PC-9 (cell line): ENCODE data around the gene DGKG. TPM values are rescaled to one million over a fixed set of nuclear protein-coding genes. Genes with fewer than 3 reads are reported as not detected.

ENCODE experiments used
- BruUV-seq: library from RNA; stranded (reverse); fragments of 400-500 nt; replicated peaks from 2 replicates; lab custom pipeline; 2021; lab: Mats Ljungman, UMichigan
- CTCF ChIA-PET: fragments of 300-600 bp; sonication (Branson Sonifier 250); formaldehyde crosslinking; loops from one replicate; lab custom pipeline; 2022; ENCODE audit warnings: antibody characterized with exemption; lab: Charles Lee
- POLR2A ChIA-PET: fragments of 300-600 bp; sonication (Branson Sonifier 250); formaldehyde crosslinking; loops from one replicate; lab custom pipeline; 2022; ENCODE audit warnings: antibody characterized with exemption; ENCODE audit not compliant: unreplicated experiment; lab: Charles Lee
- DNase-seq, 2 experiments: peaks; one replicate each; pipeline versions ENCODE4 v3.0.0 to v3.0.0-alpha.2; 2015 to 2022; ENCODE audit warnings: mixed read lengths in 1 of 2
- H2AFZ ChIP-seq: fragments of 200-600 bp; sonication (generic); 2 replicates; pipeline ENCODE4 v1.8.1; 2017; ENCODE audit warnings: antibody characterized with exemption
- H3F3A ChIP-seq: fragments of 200-600 bp; sonication (generic); 2 replicates; pipeline ENCODE4 v1.8.1; 2017; ENCODE audit warnings: antibody characterized with exemption, mild to moderate bottlenecking, low read depth; ENCODE audit not compliant: insufficient read depth
- H3K27ac ChIP-seq: fragments of 200-600 bp; sonication (generic); 2 replicates; pipeline ENCODE4 v1.6.1; 2016; ENCODE audit warnings: mixed run types
- H3K27me3 ChIP-seq: fragments of 200-600 bp; sonication (generic); 2 replicates; pipeline ENCODE4 v1.6.1; 2016; ENCODE audit warnings: low read depth, mixed run types; ENCODE audit not compliant: insufficient read depth
- H3K36me3 ChIP-seq: fragments of 200-600 bp; sonication (generic); 2 replicates; pipeline ENCODE4 v1.6.1; 2016; ENCODE audit warnings: low read depth, mixed run types
- H3K4me1 ChIP-seq: fragments of 200-600 bp; sonication (generic); replicated peaks from 2 replicates; pipeline ENCODE4 v1.6.1; 2016; ENCODE audit warnings: mixed run types; ENCODE audit not compliant: insufficient read depth
- H3K4me2 ChIP-seq: fragments of 200-600 bp; sonication (generic); 2 replicates; pipeline ENCODE4 v1.6.1; 2017; ENCODE audit warnings: mixed run types
- H3K4me3 ChIP-seq: fragments of 200-600 bp; sonication (generic); 2 replicates; pipeline ENCODE4 v1.6.1; 2016; ENCODE audit warnings: mixed run types
- H3K79me2 ChIP-seq: fragments of 200-600 bp; sonication (generic); 2 replicates; pipeline ENCODE4 v1.6.1; 2017; ENCODE audit warnings: low read depth, mixed run types
- H3K9me2 ChIP-seq: fragments of 200-600 bp; sonication (generic); 2 replicates; pipeline ENCODE4 v1.8.1; 2017; ENCODE audit warnings: mild to moderate bottlenecking; ENCODE audit not compliant: insufficient read depth
- H3K9me3 ChIP-seq: fragments of 200-600 bp; sonication (generic); 2 replicates; pipeline ENCODE4 v1.8.1; 2016; ENCODE audit warnings: low read depth; ENCODE audit not compliant: insufficient read depth
- H4K20me1 ChIP-seq: fragments of 200-600 bp; sonication (generic); 2 replicates; pipeline ENCODE4 v1.8.1; 2017; ENCODE audit not compliant: insufficient read depth
- EZH2 ChIP-seq: fragments of 200-600 bp; sonication (generic); IDR thresholded peaks from 2 replicates; pipeline ENCODE4 v1.8.0; 2017; ENCODE audit warnings: antibody characterized with exemption, low read depth
- intact Hi-C: fragments of 100-400 bp; cut with micrococcal nuclease; formaldehyde crosslinking; loops from one replicate; pipeline ENCODE4 v1.10.0; 2022; ENCODE audit not compliant: unreplicated experiment
- total RNA-seq: library from RNA; stranded (reverse); gene quantifications from 2 replicates; pipeline ENCODE4 v1.2.3, GENCODE V29; 2021
- TF ChIP-seq, protein P1 (sequence below): fragments of 200-600 bp; sonication (generic); conservative IDR thresholded peaks from 2 replicates; pipeline ENCODE4 v1.6.1; 2017; ENCODE audit warnings: mixed run types, antibody characterized with exemption, mild to moderate bottlenecking, moderate library complexity

Gene DGKG
- total RNA-seq, 1 experiment from 2014 or later = 20.0 TPM

DNA sequence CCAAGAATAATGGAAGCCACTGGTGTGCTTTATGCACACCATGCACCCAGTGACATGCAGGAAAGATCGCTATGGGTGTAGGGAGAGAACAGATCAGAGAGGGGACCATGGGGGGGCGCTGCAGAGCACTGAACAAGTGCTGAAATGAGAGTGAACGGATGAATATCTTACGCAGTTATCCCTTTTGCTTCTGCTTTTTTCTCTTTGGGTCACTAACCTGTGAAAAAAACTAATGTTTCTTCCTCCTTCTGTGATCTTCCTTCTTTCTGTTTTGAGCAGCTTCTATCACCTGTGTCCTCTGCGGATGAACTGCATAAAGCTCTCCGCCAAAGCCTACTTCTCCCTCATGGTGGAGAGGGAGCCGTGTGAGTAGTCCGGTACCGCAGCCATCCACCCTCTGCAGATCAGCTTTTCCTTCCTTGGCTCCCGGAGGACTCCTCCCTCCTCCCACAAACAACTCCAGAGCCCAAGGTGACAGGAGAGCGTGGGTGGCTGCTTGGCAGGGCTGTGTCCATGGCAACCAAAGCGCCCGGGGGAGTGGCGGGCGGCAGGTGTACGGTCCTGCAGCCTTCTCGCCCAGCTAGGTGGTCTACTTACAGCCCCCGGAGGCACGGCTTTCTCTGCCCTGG lies 106.2 kb downstream of the DGKG start:
- TF ChIP-seq, protein P1, sequence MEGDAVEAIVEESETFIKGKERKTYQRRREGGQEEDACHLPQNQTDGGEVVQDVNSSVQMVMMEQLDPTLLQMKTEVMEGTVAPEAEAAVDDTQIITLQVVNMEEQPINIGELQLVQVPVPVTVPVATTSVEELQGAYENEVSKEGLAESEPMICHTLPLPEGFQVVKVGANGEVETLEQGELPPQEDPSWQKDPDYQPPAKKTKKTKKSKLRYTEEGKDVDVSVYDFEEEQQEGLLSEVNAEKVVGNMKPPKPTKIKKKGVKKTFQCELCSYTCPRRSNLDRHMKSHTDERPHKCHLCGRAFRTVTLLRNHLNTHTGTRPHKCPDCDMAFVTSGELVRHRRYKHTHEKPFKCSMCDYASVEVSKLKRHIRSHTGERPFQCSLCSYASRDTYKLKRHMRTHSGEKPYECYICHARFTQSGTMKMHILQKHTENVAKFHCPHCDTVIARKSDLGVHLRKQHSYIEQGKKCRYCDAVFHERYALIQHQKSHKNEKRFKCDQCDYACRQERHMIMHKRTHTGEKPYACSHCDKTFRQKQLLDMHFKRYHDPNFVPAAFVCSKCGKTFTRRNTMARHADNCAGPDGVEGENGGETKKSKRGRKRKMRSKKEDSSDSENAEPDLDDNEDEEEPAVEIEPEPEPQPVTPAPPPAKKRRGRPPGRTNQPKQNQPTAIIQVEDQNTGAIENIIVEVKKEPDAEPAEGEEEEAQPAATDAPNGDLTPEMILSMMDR = 0 out of 2 replicates have a peak, but pooled peaks have one; percentile 32
- no peak for TF ChIP-seq EZH2
- CTCF ChIA-PET = interaction anchor here (0.6 to 0.7 kb wide), 3 partner anchors 34 to 594 kb away, joined by 3 to 5 read pairs (median 4); no protein-coding TSS in a partner anchor
- Histone ChIP-seq H3K9me3 (no peaks in the 10 kb centered on the region), H3K4me1 (peaks cover 6% of the 10 kb centered on the region), H3K4me3 (no peak overlapping the region), H4K20me1 (no peaks in the 10 kb centered on the region), H3F3A (peaks cover 7% of the 10 kb centered on the region; the same call in 1 of the 2 replicates), H2AFZ (no peak overlapping the region), H3K9me2 (no peaks in the 10 kb centered on the region), H3K27me3 (peaks cover 34% of the 10 kb centered on the region), H3K4me2 (no peak overlapping the region), H3K79me2 (no peaks in the 10 kb centered on the region), H3K36me3 (no peaks in the 10 kb centered on the region), H3K27ac (no peak overlapping the region)
- no peak for DNase-seq
- BruUV-seq = no TSS peak
- intact Hi-C loops = loop anchor here (5.0 kb wide), 2 partner anchors 274 to 496 kb away; no protein-coding TSS in a partner anchor
- POLR2A ChIA-PET = no interaction called here

DNA sequence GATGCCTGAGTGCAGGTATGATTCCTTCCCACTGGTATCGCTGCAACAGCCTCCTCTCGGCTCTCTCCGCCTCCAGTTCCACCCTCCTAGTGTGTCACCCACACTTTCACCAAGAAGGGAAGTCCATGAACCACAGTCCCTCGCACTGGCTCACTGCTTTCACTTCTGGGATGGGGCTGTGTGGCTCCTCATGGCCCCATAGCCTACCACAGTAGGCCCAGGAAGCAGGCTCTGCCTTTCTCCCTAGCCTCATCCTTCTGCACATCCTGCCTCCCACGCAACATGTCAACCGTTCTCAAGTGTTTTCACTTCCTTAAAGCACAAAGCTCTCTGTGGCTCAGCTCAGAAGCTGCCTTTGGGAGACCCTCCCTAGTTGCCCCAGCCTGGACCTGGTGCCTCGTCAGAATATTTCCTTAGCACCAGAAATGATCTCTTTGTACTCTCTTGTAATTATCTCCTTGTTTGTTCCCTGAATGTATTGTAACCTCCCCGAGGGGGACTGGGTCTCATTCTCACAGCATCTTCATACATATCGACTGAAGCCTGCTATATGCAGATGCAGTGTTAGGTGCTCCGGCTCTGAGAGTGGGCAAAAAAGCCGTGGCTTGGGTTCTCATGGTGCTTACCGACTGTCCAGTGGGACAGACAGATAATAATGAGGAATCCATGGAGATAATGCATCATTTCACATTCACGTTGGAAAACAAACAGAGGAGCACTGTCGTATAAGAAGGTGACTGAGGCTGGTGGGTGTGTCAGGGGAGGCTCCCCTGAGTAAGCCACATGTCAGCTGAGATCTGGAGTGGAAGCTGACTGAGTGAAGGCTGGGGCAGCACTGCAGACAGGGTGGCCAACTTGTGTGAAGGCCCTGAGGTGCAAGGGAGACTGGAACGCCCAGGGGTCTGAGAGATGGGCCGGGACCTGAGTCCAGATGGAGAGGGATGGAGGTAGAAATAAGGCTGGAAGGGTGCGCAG lies 107.1 kb downstream of the DGKG start:
- Histone ChIP-seq H3K4me1 (peaks cover 3% of the 10 kb centered on the region), H2AFZ (no peak overlapping the region), H3K27me3 (peaks cover 34% of the 10 kb centered on the region), H3K36me3 (no peaks in the 10 kb centered on the region), H3K4me3 (no peak overlapping the region), H3F3A (peaks cover 3% of the 10 kb centered on the region; the same call in 1 of the 2 replicates), H3K27ac (no peak overlapping the region), H3K79me2 (no peaks in the 10 kb centered on the region), H3K9me2 (no peaks in the 10 kb centered on the region), H4K20me1 (no peaks in the 10 kb centered on the region), H3K9me3 (no peaks in the 10 kb centered on the region), H3K4me2 (no peak overlapping the region)
- ChIA-PET POLR2A (no interaction called here), CTCF (interaction anchor here (0.5 to 0.6 kb wide), 2 partner anchors 285 to 593 kb away, joined by 4 read pairs; no protein-coding TSS in a partner anchor)
- intact Hi-C loops = loop anchor here (5.0 kb wide), 2 partner anchors 273 to 497 kb away; no protein-coding TSS in a partner anchor
- no peak for DNase-seq
- BruUV-seq = no TSS peak
- TF ChIP-seq, protein P1 = no peak
- TF ChIP-seq EZH2 = no peak

DNA sequence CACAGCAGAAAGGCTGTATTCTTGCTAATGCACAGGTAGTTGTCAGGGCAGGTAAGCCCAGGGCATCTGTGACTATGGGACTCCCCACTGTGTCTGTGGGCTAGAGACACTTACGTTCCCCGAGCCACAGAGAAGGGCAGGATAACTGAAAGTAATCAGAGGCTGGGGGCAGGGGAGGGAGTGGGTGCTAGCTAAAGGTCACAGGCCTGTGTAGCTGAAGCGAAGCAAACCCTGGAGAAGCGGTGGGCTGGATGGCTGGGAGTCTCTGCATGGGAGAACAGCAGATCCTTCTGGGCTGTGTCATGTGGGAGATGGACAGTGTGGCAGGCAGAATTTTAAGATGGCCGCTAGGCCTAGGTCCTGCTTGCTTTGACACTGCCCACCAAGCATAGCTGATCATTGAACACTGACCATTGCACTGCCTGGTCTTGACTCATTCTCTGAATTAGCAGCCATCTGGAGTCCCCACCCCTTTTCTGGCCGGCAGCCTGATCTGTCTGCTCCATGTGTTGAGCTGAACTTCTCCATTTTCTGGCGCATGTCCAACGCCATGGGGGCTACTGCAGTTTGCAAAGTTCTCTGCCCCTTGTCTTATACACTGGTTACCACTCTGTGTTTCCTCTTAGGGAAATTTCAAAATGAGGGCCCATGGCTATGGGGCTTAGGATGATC lies 110.0 kb downstream of the DGKG start:
- intact Hi-C loops = no loop called here
- CTCF ChIA-PET = interaction anchor here (0.6 kb wide), 1 partner anchor 447 kb away, joined by 3 read pairs; no protein-coding TSS in a partner anchor
- Histone ChIP-seq H3K9me2 (no peaks in the 10 kb centered on the region), H2AFZ (no peak overlapping the region), H3K79me2 (no peaks in the 10 kb centered on the region), H3K4me1 (no peaks in the 10 kb centered on the region), H3K9me3 (no peaks in the 10 kb centered on the region), H3K4me2 (no peak overlapping the region), H4K20me1 (no peaks in the 10 kb centered on the region), H3K4me3 (no peak overlapping the region), H3K36me3 (no peaks in the 10 kb centered on the region), H3F3A (no peaks in the 10 kb centered on the region), H3K27me3 (peaks cover 41% of the 10 kb centered on the region), H3K27ac (no peak overlapping the region)
- POLR2A ChIA-PET = no interaction called here
- no peak for TF ChIP-seq EZH2
- TF ChIP-seq, protein P1 = no peak
- DNase-seq = no peak
- BruUV-seq = no TSS peak
